ENCODE results near the gene ENTPD6.
A peak's percentile ranks its signal among the peaks of the same experiment; 100 is the strongest.
"Not testable (repeated sequence)": the region's sequence is repeated elsewhere in the genome, so short reads cannot be mapped to it uniquely, and the experiment has no call there.

The ENTPD6 gene

GRCh38 chr20:25195014-25195961 lies at the start of gene ENTPD6:
TSS of gene ENTPD6 (plus strand) at chr20:25195712. CDS start at chr20:25206537, 10,825 bp downstream.
- peak; percentile 83 for DNase-seq

- DNase-seq: no peak
These were observed 48.5 kb upstream of the ENTPD6 start for GRCh38 chr20:25146976-25147375.

GRCh38 chr20:25147716-25148115 lies 47.8 kb upstream of the ENTPD6 start:
- no peak for DNase-seq

- DNase-seq: no peak
These were observed 47.1 kb upstream of the ENTPD6 start for GRCh38 chr20:25148181-25148981.

- no peak for DNase-seq
These were observed 46.3 kb upstream of the ENTPD6 start for GRCh38 chr20:25148982-25149846.

GRCh38 chr20:25150016-25150415 lies 45.5 kb upstream of the ENTPD6 start:
- no peak for DNase-seq

GRCh38 chr20:25158043-25158442 lies 37.5 kb upstream of the ENTPD6 start:
- DNase-seq: no peak

- DNase-seq: no peak
These were observed 35.0 kb upstream of the ENTPD6 start for GRCh38 chr20:25160467-25160866.

- no peak for DNase-seq
These were observed 34.6 kb upstream of the ENTPD6 start for GRCh38 chr20:25160897-25161296.

GRCh38 chr20:25165128-25165527 lies 30.4 kb upstream of the ENTPD6 start:
- DNase-seq: no peak

- DNase-seq: not testable (repeated sequence)
These were observed 29.3 kb upstream of the ENTPD6 start for GRCh38 chr20:25166105-25166782.

GRCh38 chr20:25173321-25173720 lies 22.2 kb upstream of the ENTPD6 start:
- DNase-seq: no peak

- DNase-seq: no peak
These were observed 21.6 kb upstream of the ENTPD6 start for GRCh38 chr20:25173886-25174308.

- DNase-seq: no peak
These were observed 19.3 kb upstream of the ENTPD6 start for GRCh38 chr20:25176184-25176583.

GRCh38 chr20:25177890-25178321 lies 17.6 kb upstream of the ENTPD6 start:
- no peak for DNase-seq

- no peak for DNase-seq
These were observed 16.7 kb upstream of the ENTPD6 start for GRCh38 chr20:25178563-25179438.

- DNase-seq: no peak
These were observed 15.9 kb upstream of the ENTPD6 start for GRCh38 chr20:25179439-25180089.

- DNase-seq: not testable (repeated sequence)
These were observed 11.1 kb upstream of the ENTPD6 start for GRCh38 chr20:25184391-25184790.

GRCh38 chr20:25187220-25187619 lies 8.3 kb upstream of the ENTPD6 start:
- DNase-seq: no peak

- no peak for DNase-seq
These were observed 7.9 kb upstream of the ENTPD6 start for GRCh38 chr20:25187635-25188034.

All from GDM1 (cell line).